ENCODE measurements around the gene KDM7A. TPM values are rescaled to one million over a fixed set of nuclear protein-coding genes. Genes with fewer than 3 reads are reported as not detected.
A peak's percentile ranks its signal among the peaks of the same experiment; 100 is the strongest.

Gene KDM7A
- total and polyA plus RNA-seq, 8 donors: 2.3 to 49.8 (median 17.9) TPM

DNA sequence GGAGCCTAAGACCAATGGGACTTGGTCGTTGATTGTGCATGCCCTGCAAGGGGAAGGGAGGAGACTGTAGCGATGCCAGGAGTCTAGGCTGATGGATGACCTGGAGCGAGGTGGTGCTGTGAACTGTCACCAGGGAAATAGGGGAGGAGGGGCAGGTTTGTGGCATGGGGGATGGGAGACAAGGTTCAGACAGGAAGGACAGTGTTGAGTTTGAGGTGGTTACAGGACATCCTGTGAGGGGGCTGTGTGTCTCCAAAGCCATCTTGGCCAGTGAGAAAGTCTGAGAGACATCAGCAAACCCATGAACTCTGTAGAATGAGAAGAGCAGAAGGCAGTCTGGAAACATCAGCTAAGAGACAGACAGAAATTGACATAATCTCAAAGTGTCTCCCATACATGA is 38.5 kb upstream of the KDM7A start:
- Histone ChIP-seq H3K27ac (peak overlapping the region; percentile 75 to 88 (median 87)), H3K9me3 (peaks cover 0 to 4% (median 0%) of the 10 kb centered on the region in 4 donors), H3K27me3 (no peaks in the 10 kb centered on the region), H3K36me3 (no peaks in the 10 kb centered on the region), H3K4me1 (peaks cover 4 to 33% (median 19%) of the 10 kb centered on the region in 4 donors), H3K4me3 (no peak overlapping the region)
- WGBS, 5 donors: 82 to 89% (median 86%) methylated on average over 3 of the region's 3 CpGs
- intact Hi-C loops (cut with DNase I; ENCODE audit: low total_unique reads): no loop called here
- DNase-seq: no peak
- TF ChIP-seq CTCF (IDR thresholded peaks at IDR 0.05): no peak
- no peak for TF ChIP-seq EP300 (IDR thresholded peaks at IDR 0.05)
- TF ChIP-seq POLR2A (IDR thresholded peaks at IDR 0.05): no peak

DNA sequence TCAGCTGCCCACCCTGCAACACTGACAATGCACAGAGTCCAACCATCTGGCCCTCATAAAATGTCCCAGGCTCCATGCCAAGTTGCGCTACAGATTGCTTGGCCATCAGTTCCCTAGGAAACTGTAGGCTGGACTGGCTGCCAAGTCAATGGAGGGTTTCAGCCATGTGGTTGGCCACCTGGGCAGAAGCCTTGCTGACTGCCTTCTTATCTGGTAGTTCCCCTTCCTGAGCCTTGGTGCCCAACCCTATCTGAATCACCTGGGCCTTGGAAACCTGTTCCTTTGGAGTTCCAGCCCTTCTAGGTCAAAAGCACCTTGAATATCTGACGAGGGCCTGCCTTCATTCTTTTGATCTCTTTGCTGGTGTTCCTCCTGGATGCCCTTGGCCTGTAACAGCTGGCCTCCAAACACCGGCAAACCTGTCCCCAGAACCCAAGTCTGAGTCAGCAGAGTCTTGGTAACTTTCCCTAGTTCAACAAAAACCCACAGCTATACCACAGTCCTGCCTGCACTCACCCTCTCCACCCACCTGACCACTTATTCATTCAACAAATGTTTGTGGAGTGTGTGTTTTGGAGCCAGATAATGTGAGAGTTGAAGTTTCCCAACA is 37.4 kb upstream of the KDM7A start:
- H3K9me3 ChIP-seq: peaks cover 0 to 4% (median 0%) of the 10 kb centered on the region in 4 donors
- TF ChIP-seq POLR2A (IDR thresholded peaks at IDR 0.05) (no peak), CTCF (IDR thresholded peaks at IDR 0.05) (no peak), POLR2AphosphoS5 (IDR thresholded peaks at IDR 0.05) (peak in 2 of 3 donors; percentile 50 to 57), EP300 (IDR thresholded peaks at IDR 0.05) (no peak)
- H3K27me3 ChIP-seq: no peaks in the 10 kb centered on the region
- H3K4me3 ChIP-seq: no peak overlapping the region
- intact Hi-C loops (cut with DNase I; ENCODE audit: low total_unique reads): no loop called here
- H3K4me1 ChIP-seq: peaks cover 4 to 33% (median 19%) of the 10 kb centered on the region in 4 donors
- H3K36me3 ChIP-seq: no peaks in the 10 kb centered on the region
- DNase-seq: peak; percentile 87 to 92
- 22 to 39% (median 24%) methylated on average over 3 of the region's 3 CpGs for WGBS, 5 donors
- peak overlapping the region; percentile 75 to 88 (median 87) for H3K27ac ChIP-seq

DNA sequence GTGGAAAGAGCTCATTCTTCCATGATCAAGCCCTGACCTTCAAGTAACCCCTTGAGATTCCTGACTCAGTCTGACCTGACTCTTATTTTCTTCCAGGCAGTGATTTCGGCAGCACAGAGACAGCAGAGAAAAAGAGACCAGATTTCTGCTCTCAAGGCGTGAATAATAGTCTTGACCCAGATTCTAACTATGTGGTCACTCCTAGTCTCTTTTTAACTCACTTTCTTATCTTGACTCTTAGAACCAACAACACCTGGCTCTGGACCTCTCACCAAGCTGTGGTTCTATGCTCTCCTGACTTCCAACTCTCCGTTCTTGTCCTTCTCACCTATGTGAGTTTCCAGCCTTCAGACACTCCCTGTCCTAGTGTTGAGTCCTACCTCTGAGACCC is 36.9 kb upstream of the KDM7A start:
- no peak for DNase-seq
- Histone ChIP-seq H3K36me3 (no peaks in the 10 kb centered on the region), H3K9me3 (peaks cover 0 to 4% (median 0%) of the 10 kb centered on the region in 4 donors), H3K27ac (peak overlapping the region; percentile 75 to 88 (median 87)), H3K4me3 (no peak overlapping the region), H3K4me1 (peaks cover 4 to 33% (median 19%) of the 10 kb centered on the region in 4 donors), H3K27me3 (no peaks in the 10 kb centered on the region)
- WGBS, 5 donors: 29 to 60% (median 49%) methylated on average over 3 of the region's 3 CpGs
- TF ChIP-seq CTCF (IDR thresholded peaks at IDR 0.05): no peak
- TF ChIP-seq POLR2AphosphoS5 (IDR thresholded peaks at IDR 0.05): no peak
- TF ChIP-seq POLR2A (IDR thresholded peaks at IDR 0.05): no peak
- TF ChIP-seq EP300 (IDR thresholded peaks at IDR 0.05): no peak
- intact Hi-C loops (cut with DNase I; ENCODE audit: low total_unique reads): no loop called here

- H3K27me3 ChIP-seq: no peaks in the 10 kb centered on the region
- peak overlapping the region; percentile 75 to 88 (median 87) for H3K27ac ChIP-seq
- no peaks in the 10 kb centered on the region for H3K36me3 ChIP-seq
- 51 to 59% (median 54%) methylated on average over 10 of the region's 10 CpGs for WGBS, 5 donors
- no peak overlapping the region for H3K4me3 ChIP-seq
- intact Hi-C loops (cut with DNase I; ENCODE audit: low total_unique reads): no loop called here
- H3K4me1 ChIP-seq: peaks cover 4 to 33% (median 19%) of the 10 kb centered on the region in 4 donors
- peaks cover 0 to 4% (median 0%) of the 10 kb centered on the region in 4 donors for H3K9me3 ChIP-seq
- DNase-seq: peak; percentile 70 to 81
- TF ChIP-seq CTCF (IDR thresholded peaks at IDR 0.05): no peak
- TF ChIP-seq POLR2AphosphoS5 (IDR thresholded peaks at IDR 0.05): peak in 1 of 3 donors; percentile 44
Measured at GRCh38 chr7:140212100-140212881, 35.5 kb upstream of the KDM7A start.
